Glutamatergic neuron (in vitro differentiated cells): ENCODE data around the gene PYY. TPM values are rescaled to one million over a fixed set of nuclear protein-coding genes. Genes with fewer than 3 reads are reported as not detected.
"Not testable (repeated sequence)": the region's sequence is repeated elsewhere in the genome, so short reads cannot be mapped to it uniquely, and the experiment has no call there.

Experiments used
- DNase-seq: peaks from one replicate; pipeline ENCODE4 v3.0.0; 2022
- H3K27ac Mint-ChIP-seq: one replicate; pipeline ENCODE4 v1.8.0; 2020; ENCODE audit warnings: mild to moderate bottlenecking, mixed read lengths, inconsistent platforms; ENCODE audit not compliant: unreplicated experiment
- H3K27me3 Mint-ChIP-seq: one replicate; pipeline ENCODE4 v1.8.0; 2020; ENCODE audit warnings: mild to moderate bottlenecking, moderate library complexity, mixed read lengths, inconsistent platforms; ENCODE audit not compliant: unreplicated experiment
- H3K36me3 Mint-ChIP-seq: one replicate; pipeline ENCODE4 v1.8.0; 2020; ENCODE audit warnings: mild to moderate bottlenecking, mixed read lengths, inconsistent platforms; ENCODE audit not compliant: unreplicated experiment
- H3K4me1 Mint-ChIP-seq: one replicate; pipeline ENCODE4 v1.8.0; 2020; ENCODE audit warnings: mild to moderate bottlenecking, low read depth, mixed read lengths, inconsistent platforms; ENCODE audit not compliant: unreplicated experiment
- H3K4me3 Mint-ChIP-seq: one replicate; pipeline ENCODE4 v1.8.0; 2020; ENCODE audit warnings: mild to moderate bottlenecking, mixed read lengths, inconsistent platforms; ENCODE audit not compliant: unreplicated experiment
- H3K9me3 Mint-ChIP-seq: one replicate; pipeline ENCODE4 v1.8.0; 2020; ENCODE audit warnings: mild to moderate bottlenecking, moderate library complexity, mixed read lengths, inconsistent platforms; ENCODE audit not compliant: unreplicated experiment
- total RNA-seq: library from RNA; stranded (reverse); fragmentation: NEBNext Ultra II Directional; extraction: Animal tissue kit (Norgen Biotek cat#: 25700); gene quantifications from one replicate; pipeline ENCODE4 v1.2.1, GENCODE V29; 2021; ENCODE audit not compliant: unreplicated experiment
- TF ChIP-seq, protein P1 (sequence below): fragments of 200-600 bp; sonication (generic); IDR thresholded peaks from one replicate; pipeline ENCODE4 v1.5.0; 2021; ENCODE audit not compliant: partially characterized antibody, unreplicated experiment

Gene PYY
- total RNA-seq, 1 donor from 2014 or later, result not detected

DNA sequence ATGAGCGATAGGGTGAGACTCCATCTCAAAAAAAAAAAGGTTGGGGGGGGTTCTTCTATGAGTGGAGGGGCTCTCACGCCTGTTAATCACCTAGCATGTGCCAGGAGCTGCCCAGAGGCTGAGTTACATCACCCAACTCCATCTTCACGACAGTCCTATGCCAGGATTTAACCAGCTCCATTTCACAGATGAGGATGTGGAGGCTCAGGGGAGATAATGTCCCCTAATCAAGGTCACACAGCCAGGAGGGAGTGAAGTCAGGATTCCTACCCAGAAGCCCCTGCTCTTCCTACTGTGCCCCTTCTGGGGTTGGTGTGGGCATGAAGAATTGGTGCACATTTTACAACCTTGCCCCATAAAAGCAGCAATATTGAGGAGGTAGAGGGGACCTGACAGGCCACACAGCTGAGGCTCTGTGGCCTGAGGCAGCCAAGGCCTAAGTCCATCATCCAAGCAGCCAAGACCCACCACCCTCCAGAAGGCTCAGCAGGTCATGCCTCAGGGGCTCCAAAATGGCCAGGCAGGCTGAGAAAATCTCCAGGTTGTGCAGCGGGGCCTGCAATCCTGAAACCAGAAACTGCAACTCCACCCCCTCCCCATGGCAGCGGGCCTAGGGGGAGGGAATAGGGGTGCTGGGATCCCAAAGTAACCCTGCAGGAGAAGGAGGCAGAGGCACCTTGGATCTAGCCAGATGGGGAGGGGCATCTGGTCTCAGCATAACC lies 18.4 kb downstream of the PYY start:
- peaks cover 2% of the 10 kb centered on the region for H3K27me3 Mint-ChIP-seq
- no peaks in the 10 kb centered on the region for H3K36me3 Mint-ChIP-seq
- no peak overlapping the region for H3K4me3 Mint-ChIP-seq
- TF ChIP-seq, protein P1, sequence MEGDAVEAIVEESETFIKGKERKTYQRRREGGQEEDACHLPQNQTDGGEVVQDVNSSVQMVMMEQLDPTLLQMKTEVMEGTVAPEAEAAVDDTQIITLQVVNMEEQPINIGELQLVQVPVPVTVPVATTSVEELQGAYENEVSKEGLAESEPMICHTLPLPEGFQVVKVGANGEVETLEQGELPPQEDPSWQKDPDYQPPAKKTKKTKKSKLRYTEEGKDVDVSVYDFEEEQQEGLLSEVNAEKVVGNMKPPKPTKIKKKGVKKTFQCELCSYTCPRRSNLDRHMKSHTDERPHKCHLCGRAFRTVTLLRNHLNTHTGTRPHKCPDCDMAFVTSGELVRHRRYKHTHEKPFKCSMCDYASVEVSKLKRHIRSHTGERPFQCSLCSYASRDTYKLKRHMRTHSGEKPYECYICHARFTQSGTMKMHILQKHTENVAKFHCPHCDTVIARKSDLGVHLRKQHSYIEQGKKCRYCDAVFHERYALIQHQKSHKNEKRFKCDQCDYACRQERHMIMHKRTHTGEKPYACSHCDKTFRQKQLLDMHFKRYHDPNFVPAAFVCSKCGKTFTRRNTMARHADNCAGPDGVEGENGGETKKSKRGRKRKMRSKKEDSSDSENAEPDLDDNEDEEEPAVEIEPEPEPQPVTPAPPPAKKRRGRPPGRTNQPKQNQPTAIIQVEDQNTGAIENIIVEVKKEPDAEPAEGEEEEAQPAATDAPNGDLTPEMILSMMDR, result no peak
- no peak for DNase-seq
- H3K4me1 Mint-ChIP-seq, result no peaks in the 10 kb centered on the region
- H3K27ac Mint-ChIP-seq, result no peak overlapping the region
- no peaks in the 10 kb centered on the region for H3K9me3 Mint-ChIP-seq

DNA sequence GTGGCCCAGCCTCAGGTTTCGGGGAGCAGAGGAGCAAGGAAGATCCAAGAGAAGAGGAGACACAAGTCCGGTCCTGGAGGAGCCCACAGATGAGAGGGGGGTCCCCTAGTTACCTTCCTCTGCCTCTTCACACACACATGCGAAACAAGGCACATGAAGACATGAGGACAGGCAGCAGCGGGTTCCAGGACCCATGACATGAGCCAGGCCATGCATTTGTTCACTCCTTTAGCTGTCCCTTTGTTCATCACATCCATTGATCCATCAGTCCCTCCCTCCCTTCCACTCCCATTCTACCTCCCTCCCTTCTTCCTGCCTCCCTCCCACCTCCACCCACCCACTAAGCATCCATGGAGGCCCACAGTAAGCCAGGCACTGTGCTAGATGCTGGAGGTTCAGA lies 20.8 kb downstream of the PYY start:
- Mint-ChIP-seq H3K27me3 (peaks cover 2% of the 10 kb centered on the region), H3K27ac (no peak overlapping the region), H3K4me3 (no peak overlapping the region), H3K36me3 (no peaks in the 10 kb centered on the region), H3K4me1 (no peaks in the 10 kb centered on the region), H3K9me3 (no peaks in the 10 kb centered on the region)
- DNase-seq, result no peak
- TF ChIP-seq, protein P1, result no peak

DNA sequence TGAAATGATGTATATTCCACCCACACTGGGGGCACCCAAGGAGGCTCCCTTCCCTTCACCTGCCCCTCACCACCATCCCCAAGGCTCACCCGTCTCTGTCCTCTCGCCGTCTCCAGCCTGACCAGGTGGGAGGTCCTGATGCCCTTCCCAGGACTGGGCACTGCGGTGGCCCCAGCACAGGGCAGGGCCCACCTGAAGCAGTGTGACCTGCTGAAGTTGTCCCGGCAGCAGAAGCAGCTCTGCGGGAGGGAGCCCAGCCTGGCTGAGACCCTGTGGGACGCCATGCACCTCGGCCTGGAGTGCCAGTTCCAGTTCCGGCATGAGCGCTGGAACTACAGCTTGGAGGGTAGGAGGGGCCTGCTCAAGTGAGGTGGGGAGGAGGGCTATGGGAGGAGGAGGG lies 21.4 kb downstream of the PYY start:
- H3K27ac Mint-ChIP-seq, result no peak overlapping the region
- H3K4me1 Mint-ChIP-seq, result no peaks in the 10 kb centered on the region
- H3K4me3 Mint-ChIP-seq, result no peak overlapping the region
- TF ChIP-seq, protein P1, result no peak
- no peaks in the 10 kb centered on the region for H3K36me3 Mint-ChIP-seq
- no peak for DNase-seq
- H3K27me3 Mint-ChIP-seq, result peaks cover 2% of the 10 kb centered on the region
- H3K9me3 Mint-ChIP-seq, result no peaks in the 10 kb centered on the region

DNA sequence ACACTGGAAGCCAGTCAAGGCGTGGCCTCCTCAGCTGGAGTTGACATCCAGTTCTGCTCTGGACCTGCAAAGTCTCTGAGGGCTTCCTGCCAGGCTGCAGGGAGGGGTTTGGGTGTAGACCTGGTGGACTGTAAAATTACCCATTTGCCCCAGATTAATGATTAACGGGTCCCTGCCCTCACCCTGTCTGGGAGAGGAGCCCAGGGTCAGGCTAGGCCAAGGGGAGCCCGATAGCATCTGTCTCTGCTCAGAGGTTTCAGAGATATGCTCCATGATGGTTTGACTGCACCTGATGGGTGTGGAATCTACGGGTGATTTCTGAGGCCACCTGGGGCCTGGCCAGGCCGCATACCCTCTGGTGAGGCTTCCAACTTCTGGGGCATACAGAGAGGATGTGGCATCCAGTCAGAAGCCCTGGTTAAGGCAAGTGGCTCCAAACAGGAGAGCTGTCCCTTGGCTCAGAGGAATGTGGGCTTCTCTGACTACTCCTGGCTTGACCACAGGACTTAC lies 22.6 kb downstream of the PYY start:
- peaks cover 4% of the 10 kb centered on the region for H3K27me3 Mint-ChIP-seq
- no peak overlapping the region for H3K27ac Mint-ChIP-seq
- peaks cover 2% of the 10 kb centered on the region for H3K9me3 Mint-ChIP-seq
- no peak overlapping the region for H3K4me3 Mint-ChIP-seq
- peaks cover 4% of the 10 kb centered on the region for H3K4me1 Mint-ChIP-seq
- TF ChIP-seq, protein P1, result no peak
- peaks cover 5% of the 10 kb centered on the region for H3K36me3 Mint-ChIP-seq
- DNase-seq, result no peak

DNA sequence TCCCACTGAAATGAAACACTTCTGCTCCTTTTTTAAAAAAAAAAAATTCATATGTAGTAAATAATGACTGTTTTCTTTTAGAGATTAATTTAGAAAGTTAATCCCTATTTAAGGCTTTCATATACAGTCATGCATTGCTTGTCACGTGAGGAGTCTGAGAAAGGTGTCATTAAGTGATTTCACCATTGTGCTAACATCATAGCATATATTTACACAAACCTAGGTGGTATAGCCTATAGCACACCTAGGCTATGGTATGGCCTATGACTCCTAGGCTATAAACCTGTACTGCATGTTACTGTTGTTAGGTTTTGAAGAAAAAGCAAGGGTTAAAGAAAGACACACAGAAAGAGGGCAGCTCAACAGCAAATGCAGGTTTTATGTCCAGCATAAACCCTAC lies 25.1 kb downstream of the PYY start:
- Mint-ChIP-seq H3K4me3 (no peak overlapping the region), H3K4me1 (peaks cover 4% of the 10 kb centered on the region), H3K9me3 (peaks cover 5% of the 10 kb centered on the region), H3K27me3 (peaks cover 4% of the 10 kb centered on the region), H3K36me3 (peaks cover 10% of the 10 kb centered on the region), H3K27ac (no peak overlapping the region)
- TF ChIP-seq, protein P1, result no peak
- DNase-seq, result no peak

DNA sequence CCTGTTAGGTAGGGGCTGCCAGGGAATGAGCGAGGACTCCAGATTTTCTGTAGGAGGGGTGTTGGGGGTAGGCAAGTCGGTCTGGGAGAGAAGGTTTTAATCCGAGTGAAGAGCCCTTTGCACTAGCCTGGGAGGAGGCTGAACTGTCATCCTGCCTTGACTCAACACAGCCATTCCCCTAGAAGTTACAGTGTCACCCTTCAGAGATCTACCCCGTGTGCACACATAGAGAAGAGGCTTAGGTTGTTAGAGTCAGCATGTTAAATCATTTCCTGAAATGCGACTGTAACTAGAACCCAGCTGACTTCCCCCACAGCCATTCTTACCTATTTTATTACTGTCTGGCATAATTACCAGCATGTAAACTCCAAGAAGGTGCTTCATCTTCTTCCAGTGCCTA lies 25.8 kb downstream of the PYY start:
- H3K4me1 Mint-ChIP-seq, H3K27ac Mint-ChIP-seq, DNase-seq, H3K36me3 Mint-ChIP-seq, H3K27me3 Mint-ChIP-seq, H3K9me3 Mint-ChIP-seq, H3K4me3 Mint-ChIP-seq: not testable (repeated sequence)
